Measurements from ENCODE around the gene FMN1.

- TF ChIP-seq CTCF (IDR thresholded peaks at IDR 0.05) (no peak), POLR2A (IDR thresholded peaks at IDR 0.05) (no peak)
Observed at GRCh38 chr15:32784581-32784980, 409.9 kb downstream of the FMN1 start.
